HG03280 (cell line): Measurements from ENCODE around the gene TMEM63C.
"Not testable (repeated sequence)": the region's sequence is repeated elsewhere in the genome, so short reads cannot be mapped to it uniquely, and the experiment has no call there.

Source experiments
- ATAC-seq: cut with Tn5 transposase; IDR thresholded peaks from one replicate; pipeline ENCODE4 v1.9.1; 2021; ENCODE audit warnings: mild to moderate bottlenecking, moderate library complexity; ENCODE audit not compliant: unreplicated experiment

The TMEM63C gene

GRCh38 chr14:77155083-77155482 lies 26.5 kb upstream of the TMEM63C start:
- no peak for ATAC-seq

DNA sequence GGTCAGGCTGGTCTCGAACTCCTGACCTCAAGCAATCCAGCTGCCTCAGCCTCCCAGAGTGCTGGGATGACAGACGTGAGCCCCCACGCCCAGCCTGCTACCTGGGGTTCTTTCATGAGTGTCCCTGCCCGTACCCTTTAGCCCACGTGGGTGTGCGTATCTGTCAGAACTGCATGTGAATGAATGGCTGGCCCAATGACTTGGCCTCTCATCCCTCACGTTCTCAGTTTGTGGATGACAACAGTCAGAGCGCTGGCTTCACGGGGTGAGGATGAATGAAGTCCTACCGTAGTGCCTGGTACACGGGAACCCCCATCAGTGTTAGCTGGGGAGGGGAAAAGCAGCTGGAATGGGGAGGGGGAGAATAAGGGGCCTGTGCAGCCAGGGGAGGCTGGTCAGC lies 23.9 kb upstream of the TMEM63C start:
- no peak for ATAC-seq

DNA sequence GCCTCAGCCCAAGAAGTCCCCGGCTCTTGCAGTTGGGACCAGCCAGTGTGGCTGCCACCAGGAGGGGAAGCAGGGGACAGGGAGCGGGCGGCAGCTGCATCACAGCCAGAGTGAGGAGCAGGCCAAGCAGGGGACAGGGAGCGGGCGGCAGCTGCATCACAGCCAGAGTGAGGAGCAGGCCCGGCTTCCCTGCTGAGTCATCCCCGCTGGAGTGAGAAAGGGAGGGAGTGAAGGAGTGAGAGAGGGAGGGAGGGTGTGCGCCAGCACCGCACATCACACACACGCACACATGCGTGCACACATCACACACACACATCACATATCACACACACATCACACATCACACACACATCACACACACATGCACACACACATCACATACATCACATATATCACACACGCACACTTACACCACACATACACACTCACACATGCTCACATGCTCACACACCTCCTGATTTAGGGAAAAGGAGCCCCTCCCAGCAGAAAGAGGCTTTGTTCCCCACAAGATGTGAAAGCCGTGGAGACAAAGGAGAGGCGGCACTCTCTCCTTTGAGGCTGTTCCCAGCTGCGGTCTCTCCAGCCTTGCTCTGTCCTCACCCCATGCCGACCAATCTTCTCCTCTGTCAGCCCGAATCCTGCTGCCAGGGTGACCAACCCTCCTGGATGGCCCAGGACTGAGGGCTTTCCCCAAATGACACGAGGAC lies 23.3 kb upstream of the TMEM63C start:
- ATAC-seq: no peak

- ATAC-seq: no peak
Measured at GRCh38 chr14:77158882-77159255, 22.7 kb upstream of the TMEM63C start.

DNA sequence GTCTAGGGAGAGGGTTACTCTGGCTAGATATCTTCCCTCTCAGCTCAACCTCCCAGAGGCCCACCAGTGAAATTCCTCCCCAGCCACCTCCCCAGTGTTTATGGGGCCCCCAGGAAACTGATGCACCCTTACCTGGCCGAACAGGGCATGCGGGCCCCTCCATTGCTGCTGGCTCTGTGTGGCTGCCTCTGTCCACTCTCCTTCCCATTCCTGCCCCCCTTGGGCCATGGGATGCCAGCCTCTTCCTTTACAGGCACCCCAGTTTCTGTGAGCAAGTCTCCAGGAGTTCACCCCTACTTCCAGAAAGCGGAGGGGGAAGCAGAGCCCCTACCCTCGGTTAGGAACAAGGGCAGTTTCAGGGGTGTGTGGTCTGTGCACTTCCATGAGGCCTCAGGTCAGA lies 20.6 kb upstream of the TMEM63C start:
- ATAC-seq: no peak

DNA sequence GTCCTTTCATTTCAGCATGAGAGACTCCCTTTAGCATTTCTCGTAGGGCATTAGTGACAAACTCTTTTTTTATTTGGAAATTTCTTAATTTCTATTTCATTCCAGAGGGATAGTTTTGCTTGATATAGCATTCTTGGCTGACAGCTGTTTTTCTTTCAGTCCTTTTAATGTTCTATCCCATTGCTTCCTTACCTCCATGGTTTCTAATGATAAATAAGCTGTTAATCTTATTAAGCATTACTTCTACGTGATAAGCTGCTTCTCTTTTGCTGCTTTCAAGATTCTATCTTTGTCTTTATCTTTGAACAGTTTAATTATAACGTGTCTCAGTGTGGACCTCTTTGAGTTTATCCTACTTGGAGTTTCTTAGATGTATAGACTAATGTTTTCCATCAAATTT lies 11.6 kb upstream of the TMEM63C start:
- no peak for ATAC-seq

DNA sequence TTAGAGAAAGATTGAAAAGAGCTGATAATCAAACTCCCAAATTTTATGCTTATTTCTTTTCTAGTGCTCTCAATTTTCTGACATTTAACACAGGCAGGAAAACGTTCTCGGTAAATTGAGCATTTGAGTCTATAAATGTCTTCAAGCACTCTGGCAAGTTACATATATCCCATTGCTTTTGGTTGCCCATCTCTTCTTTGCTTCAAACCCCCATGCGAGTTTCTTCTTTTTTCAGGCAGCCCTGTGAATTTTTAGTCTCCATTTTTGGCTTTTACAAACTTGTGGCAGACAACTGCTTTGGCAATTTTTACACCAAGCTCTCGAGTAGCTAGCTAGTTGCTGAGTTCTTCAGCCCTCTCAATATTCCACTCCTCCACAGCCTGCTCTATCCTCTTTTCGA lies 8.7 kb upstream of the TMEM63C start:
- no peak for ATAC-seq

- ATAC-seq: not testable (repeated sequence)
Measured at GRCh38 chr14:77173911-77174617, 7.5 kb upstream of the TMEM63C start.

DNA sequence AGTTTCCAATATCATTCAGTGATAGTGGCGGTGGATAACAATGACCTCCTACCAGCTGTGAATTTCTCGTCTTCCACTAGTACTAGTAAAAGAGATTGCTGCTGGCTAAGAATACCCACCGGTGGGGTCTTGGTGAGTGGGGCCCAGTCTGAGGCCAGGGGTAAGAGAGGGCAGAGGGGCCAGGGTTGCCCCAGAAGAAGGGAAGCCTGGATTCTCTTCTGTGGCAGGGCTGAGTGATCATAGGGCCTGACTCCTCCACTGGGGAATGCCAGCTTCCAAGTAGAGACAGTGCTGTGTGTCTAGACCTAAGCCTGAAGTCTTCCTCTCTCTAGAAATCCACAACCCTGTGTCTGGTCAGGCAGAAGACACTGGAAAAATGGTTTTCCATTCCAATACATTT lies 5.8 kb upstream of the TMEM63C start:
- ATAC-seq: no peak

- no peak for ATAC-seq
Measured at GRCh38 chr14:77177702-77178101, 3.9 kb upstream of the TMEM63C start.

DNA sequence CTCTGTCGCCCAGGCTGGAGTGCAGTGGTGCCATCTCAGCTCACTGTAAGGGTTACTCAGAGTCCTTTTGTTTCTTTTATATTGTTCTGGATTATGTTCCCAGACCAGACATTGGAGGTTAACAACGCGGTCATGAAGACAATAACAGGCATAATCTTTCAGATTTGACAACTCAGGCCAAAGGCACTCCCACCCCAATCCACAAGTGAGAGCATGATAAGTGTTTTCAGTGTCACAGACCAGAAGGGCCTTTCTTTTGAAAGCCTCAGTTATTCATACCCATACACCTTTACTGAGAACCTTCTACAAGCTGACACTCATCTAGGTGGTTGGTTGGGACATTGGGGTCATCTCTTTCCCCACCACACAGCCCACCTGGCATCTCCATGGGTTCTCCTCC lies 2.9 kb upstream of the TMEM63C start:
- no peak for ATAC-seq

GRCh38 chr14:77180726-77181602 lies 634 bp upstream of the TMEM63C start:
- ATAC-seq: no peak

GRCh38 chr14:77183896-77184295 lies 2.3 kb downstream of the TMEM63C start:
- ATAC-seq: no peak

- ATAC-seq: no peak
Measured at GRCh38 chr14:77184396-77185092, 2.9 kb downstream of the TMEM63C start.

- no peak for ATAC-seq
Measured at GRCh38 chr14:77185093-77185465, 3.5 kb downstream of the TMEM63C start.

DNA sequence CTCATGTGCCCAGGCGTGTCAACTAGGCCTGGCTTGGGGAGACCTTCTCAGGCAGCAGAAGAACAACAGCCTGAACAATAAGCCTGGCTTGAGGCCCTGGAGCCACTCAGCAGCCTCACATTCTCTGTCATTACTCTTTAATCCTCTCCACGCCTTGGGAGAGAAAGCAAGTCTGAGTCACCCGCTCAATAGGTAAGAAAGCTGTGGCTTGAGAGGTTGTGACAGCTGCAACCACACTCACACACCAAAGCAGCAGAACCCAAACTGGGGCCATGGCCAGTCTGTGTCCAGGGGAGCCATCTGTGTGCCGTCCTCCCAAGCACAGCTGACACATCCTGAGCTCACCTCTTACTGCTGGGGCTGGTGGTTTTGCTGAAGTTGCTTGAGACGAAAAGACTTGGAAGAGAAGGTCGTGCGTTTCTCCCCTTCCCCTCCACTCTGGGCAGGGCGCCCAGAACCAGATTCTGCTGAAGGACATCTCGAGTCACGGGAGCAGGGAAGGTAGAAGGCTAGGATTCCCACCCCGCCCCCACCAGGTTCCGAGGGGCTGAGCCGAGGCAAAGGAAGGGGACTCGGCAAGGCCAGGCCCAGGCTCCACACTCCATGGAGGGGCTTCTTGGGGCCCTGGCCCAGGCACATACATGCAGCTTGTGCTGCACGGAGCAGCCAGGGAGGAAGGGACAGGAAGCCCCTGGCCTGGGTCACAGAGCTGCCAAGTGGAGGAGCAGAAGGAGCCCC lies 5.5 kb downstream of the TMEM63C start:
- no peak for ATAC-seq

DNA sequence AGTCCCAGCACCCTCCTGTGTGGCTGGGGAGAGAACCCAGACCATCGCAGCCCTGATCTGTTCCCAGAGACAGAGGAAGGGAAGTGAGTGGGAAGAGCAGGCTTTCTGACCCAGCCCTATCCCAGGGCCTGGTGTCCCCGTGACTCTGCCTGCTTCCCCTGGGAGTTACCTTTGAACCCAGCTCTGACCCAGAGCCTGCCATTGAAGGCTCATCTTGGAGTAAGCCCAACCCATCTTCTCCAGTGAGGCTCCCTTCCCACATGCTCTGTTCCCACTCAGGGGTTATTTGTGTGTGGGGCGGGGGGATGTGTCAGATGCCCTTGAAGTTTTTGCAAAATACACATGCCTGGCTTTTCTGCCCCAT lies 6.0 kb downstream of the TMEM63C start:
- ATAC-seq: no peak

DNA sequence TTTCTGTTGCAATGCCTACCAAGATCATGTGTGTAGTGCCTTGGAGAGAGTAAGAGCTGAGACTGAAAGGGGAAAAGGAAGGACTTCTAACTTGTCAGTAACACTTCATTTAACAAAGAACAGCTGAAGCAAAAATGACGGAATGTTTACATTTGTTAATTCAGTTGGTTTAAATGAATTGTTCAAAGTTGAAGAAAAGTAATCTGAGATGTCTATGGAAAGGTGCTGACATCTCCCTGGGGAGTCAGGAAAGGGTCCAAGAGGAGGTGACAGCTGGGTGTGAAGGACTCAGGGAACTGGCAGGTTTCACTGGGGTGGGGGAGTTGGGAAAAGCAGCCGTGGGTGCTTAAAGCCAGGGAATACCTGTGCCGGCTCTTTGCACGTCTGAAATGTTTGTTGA lies 7.9 kb downstream of the TMEM63C start:
- no peak for ATAC-seq

GRCh38 chr14:77190977-77191376 lies 9.4 kb downstream of the TMEM63C start:
- ATAC-seq: no peak

DNA sequence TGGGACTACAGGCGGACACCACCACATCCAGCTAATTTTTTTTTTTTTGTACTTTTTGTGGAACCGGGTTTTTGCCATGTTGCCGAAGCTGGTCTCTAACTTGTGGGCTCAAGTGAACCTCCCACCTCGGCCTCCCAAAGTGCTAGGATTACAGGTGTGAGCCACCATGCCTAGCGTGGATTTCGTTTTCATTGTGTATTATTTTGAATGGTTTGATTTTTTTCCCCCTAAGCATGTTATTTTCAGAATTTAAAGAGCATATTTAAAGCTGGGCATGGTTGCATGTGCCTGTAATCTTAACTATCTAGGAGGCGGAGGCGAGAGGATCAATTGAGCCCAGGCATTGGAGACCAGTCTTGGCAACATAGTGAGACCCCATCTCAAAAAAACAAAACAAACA lies 13.1 kb downstream of the TMEM63C start:
- ATAC-seq: no peak

DNA sequence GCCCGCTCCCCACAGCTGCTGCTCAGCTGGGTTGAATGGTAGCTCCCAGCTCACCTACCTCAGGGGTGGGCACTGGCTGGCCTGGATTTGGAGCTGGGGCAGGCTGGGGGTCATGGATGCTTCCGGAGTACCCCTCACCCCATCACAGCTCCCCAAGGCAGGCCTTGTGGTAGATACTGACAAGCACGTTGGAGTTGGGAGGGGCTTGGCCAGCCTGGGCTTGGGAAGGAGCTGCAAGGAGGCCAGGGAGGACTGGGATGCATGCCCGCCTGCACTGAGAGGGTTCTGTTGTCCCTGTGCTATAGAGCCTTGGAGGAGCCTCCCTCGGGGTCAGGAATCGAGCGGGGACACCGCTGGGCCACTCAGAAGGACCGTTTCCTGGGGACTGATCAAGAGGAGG lies 14.2 kb downstream of the TMEM63C start:
- ATAC-seq: no peak
